TTC549 (cell line): ENCODE results near the gene CACNA1B.
"Not testable (repeated sequence)": the region's sequence is repeated elsewhere in the genome, so short reads cannot be mapped to it uniquely, and the experiment has no call there.

Experiments
- FAIRE-seq: peaks from 2 replicates; lab custom pipeline; 2012; peaks lifted over from hg19 to GRCh38; lab: Jason Lieb, UNC

CACNA1B gene

DNA sequence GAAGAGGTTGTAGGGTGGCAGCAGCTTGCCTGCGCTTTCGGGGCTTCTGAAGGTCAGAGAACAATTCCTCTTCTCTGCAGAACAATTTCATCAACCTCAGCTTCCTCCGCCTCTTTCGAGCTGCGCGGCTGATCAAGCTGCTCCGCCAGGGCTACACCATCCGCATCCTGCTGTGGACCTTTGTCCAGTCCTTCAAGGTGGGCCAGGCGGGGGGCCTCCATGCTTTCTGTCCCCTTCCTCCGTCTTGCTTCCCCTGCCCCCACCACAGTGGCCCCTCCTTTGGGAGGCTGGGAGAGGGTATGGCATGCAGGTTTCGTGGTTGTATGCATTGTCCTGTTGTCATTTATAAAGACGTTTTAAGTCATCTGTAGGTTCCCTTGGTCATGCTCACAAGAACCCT is 195.8 kb downstream of the CACNA1B start:
- no peak for FAIRE-seq

DNA sequence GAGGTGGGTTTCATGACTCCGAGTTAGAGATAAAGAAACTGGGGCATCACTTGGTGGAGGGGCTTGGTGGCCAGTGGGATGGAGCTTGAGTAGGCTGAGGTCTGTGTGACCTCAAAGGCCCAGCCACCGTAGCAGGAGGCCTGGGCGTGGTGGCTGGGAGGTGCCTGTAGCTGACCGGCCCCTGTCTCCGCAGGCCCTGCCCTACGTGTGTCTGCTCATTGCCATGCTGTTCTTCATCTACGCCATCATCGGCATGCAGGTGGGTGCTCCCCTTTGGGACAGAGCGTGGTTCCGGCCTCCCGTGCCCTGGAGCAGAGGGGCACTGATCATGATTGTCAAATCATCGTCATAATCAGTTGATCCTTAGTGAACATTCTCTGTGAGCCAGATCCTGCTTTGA is 196.2 kb downstream of the CACNA1B start:
- no peak for FAIRE-seq

DNA sequence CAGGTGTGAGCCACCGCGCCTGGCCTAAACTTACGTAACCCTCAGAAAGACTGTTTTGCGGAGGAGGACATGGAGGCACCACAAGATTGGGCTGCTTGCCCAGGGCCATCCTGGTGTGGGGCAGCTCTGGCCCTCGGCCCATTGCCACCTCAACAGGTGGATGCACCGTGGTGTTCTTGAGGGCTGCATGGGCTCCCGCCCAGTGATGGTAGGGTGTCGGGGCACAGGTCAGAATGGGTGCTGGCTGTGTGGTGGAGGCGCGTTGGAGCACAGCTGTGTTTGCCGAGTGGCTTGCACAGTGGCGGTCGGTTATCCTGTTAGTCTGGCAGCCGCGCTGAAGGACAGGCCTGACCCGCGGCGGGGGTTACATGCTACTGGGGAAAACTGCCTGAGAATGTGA is 196.9 kb downstream of the CACNA1B start:
- FAIRE-seq, result no peak

DNA sequence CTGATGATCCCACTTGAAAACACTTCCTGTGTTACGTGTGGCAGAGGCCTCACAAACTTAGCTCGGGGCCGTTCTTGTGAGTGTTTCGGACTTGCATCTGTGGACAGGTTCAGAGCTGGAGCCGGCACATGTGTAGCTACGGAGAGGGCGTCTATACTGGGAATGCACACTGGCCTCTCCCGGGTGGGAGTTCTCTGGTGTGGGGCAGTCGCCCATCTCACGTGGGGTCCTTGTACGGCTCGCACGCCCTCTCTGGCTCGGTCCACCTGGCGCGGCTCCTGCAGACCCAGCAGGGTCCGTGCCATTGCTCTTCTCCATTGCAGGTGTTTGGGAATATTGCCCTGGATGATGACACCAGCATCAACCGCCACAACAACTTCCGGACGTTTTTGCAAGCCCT is 197.9 kb downstream of the CACNA1B start:
- FAIRE-seq, result no peak

DNA sequence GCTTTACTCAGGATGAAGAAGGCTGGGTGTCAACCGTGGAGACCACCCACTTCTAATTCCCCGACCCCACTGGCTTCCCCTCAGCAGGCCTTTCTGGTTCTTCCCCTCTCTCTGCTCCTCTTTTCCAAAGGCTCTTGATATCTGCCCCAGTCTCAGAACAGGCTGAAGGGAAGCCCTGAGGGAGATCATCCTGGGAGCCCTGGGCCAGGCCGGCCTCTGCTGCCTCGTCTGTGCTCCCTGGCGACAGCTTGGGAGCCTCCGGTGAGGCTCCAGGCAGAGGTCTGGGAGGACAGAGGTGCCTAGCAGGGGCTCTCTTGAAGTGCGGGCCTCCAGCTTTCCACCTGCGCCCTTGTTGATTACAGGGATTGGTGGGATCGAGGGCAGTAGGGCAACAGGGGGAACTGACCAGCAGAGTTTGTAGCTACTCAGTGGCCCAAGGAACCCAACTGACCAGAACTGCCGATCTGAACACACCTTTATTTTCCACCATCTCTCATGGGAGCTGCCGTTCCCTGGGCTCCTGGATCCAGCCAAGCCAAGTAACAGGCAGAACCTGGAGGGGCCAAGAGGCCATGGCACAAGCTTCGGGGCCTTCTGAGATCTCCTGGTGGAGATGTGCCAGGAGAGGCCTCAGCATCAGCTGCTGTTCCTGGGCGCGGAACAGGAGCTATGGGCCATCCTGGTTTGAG is 198.5 kb downstream of the CACNA1B start:
- FAIRE-seq, result no peak

DNA sequence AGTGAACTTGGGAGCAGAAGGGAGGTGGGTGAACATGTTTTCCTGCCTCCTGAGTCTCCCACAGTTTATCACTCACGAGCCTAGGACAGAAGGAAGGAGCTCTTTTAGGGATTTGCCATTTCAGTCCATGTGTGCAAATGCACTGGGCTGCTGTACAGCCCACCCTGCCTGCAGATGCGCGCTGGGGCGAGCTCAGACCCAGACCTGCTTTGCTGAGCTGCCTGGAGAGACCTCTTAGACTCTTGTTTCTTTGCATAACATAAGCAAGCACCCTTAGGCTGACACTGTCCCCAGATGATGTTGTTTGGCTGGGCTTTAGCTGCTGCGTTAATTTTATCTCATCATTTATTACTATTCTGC is 199.0 kb downstream of the CACNA1B start:
- FAIRE-seq, result no peak

DNA sequence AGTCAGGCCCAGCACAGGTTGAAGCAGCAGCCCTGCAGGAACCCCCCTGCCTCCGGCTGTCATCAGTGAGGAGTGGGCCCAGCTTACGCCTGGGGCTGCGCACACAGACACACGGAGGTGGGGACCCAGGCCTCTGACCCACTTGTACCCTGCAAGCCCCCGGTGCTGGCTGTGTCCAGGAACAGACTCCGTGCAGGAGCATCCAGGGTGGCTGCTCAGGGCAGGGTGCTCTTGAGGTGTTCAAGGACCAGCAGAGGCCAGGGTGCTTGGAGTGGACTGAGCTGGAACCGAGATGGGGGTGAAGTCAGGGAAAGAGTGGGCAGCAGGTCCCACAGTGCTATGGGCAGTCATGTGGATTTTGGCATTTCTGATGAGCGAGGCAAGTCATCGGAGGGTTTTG is 199.5 kb downstream of the CACNA1B start:
- FAIRE-seq, result no peak

DNA sequence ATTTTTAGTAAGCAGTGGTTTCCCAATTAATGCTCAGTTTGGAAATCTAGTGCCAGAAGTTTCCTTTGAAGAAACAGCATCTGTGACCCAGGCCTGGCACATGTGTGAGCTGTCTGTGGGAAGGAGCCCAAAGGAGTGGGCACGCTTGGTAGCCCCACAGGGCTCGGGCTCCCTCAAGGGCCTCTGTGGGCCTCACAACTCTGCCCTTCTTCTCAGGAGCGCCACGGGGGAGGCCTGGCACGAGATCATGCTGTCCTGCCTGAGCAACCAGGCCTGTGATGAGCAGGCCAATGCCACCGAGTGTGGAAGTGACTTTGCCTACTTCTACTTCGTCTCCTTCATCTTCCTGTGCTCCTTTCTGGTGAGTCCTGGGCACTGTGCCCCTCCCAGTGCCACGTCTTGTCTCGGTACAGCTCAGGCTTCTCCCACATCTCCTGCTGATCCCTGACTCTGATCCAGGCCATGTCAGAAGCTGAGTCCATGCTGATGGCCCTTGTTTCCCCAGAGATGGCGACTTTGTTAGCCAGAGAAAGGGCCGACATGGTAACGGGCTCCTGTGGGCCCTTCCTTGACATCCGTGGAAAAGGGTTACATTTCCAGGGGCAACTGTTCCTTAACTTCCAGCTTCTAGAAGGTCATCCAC is 200.4 kb downstream of the CACNA1B start:
- no peak for FAIRE-seq

DNA sequence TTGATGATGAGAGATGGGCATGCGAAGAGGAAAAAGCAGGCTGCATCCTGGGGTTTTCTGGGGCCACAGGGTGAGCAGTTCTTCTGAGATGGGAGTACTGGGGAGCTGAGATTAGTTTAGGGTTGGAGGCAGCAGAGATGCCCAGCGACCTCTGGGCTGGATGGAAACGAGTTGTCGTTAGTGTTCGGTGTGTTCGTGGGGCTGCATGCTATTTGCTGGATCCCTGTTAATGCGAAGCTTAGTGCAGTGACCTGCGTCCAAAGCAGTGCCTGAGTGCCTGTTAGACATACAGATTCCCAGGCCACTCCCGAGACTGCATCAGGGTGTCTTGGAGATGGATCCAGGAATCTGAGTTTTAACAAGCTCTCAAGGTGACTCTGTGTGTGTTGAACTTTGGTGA is 201.3 kb downstream of the CACNA1B start:
- FAIRE-seq, result no peak

DNA sequence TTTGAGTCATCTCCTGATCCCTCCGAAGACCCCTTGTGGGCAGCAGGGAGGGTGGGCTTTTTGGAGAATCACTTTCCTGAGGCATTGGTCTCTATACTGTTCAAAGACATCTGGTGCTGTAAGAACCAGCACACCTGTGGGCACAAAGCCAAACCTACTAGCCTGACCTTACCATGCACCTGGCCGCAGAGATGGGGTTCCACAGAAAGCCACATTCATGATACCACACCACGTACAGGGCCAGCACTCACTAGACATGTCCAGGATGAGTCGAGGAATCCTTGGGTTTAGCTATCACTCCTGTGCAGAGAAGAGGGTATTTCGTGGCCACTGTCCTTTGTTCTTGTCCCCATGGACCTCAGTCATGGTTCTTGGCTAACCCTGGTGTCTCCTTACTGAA is 203.4 kb downstream of the CACNA1B start:
- no peak for FAIRE-seq

DNA sequence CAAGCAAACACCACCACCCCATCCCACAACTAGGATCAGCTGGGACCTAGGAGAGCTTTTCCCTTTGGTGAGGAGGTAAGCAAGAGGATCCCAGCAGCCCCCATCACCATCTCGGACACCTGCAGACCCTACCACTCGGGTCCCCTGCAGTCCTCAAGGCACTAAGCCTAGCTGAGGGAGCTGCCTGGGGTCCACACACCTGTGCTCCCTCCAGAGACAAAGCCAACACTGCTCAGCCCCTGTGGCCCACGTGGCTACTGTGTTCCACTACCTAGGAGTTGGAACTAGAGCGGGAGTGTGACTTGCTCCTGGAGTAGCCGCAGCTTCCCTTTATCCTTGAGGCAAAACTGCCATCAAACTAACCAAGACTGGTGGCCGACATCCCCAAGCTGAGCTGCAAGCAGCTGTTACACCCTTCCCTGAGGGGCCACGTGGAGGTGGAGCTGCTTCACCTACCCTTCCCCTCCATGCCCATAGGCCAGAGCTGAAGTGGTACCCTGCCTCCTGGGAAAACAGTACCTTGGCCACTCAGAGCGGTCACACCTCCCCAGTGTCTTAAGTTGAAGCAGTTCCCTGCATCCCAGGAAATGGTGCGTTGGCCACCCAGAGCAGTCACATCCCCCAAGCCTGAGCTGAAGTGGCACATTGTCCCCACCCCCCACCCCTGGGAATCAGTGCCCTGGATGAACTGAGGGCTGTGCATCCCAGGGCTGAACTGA is 205.5 kb downstream of the CACNA1B start:
- FAIRE-seq, result no peak

DNA sequence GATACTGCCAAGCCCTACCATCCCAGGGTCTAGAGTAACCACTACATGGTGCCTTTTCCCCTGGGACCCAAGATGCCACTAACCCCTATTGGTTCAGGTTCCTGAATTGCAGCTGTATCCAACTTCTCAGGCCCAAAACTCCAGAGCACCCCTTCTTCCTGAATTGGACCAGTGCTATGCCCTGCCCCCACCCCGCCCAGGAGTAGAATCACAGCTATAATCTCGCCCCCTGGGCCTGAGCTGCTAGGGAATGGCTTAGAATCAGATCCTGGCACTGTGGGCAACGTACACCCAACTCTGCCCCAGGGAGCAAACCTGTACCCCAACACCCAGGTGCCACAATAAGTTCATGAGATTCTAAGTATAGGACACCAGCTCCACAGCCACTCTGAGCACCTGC is 206.3 kb downstream of the CACNA1B start:
- FAIRE-seq, result no peak

DNA sequence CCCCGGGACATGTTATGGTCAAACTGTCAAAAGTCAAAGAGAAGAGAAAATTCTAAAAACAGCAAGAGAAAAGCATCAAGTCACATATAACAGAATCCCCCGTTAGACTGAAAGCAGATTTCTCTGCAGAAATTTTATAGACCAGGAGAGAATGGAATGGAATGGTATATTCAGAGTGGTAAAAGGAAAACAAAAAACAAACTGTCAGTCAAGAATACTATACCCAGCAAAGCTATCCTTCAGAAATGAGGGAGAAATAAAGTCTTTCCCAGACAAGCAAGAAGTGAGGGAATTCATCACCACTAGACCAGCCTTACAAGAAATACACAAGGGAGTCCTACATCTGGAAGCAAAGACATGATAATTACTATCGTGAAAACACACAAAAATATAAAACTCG is 208.0 kb downstream of the CACNA1B start:
- FAIRE-seq, result no peak

DNA sequence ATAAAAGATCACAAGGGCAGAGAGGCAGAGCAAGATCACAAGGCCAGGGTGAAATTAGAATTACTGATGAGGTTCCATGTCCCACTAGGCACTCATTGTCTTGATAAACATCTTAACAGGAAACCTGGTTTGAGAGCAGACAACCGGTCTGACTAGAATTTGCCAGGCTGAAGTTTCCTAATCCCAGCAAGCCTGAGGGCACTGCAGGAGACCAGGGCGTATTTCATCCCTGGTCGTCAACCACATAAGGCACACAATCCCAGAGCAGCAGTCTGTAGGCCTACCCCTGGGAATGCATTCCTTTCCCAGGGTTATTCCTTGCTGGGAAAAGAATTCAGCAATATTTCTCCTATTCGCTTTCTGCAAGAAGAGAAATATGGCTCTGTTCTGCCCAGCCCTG is 214.5 kb downstream of the CACNA1B start:
- not testable (repeated sequence) for FAIRE-seq

DNA sequence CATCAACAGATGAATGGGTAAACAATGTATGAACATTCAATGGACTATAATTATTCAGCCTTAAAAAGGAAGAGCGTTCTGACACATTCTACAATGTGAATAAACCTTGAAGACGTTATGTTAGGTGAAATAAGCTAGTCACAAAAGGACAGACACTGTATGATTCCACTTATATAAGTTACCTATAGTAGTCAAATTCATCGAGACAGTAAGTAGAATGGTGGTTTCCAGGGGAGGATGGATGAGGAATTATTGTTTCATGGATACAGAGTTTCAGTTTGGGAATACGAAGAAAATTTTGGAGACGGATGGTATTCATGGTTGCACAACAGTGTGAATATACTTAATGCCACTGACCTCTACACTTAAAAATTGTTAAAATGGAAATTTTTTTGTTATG is 216.4 kb downstream of the CACNA1B start:
- FAIRE-seq, result no peak

DNA sequence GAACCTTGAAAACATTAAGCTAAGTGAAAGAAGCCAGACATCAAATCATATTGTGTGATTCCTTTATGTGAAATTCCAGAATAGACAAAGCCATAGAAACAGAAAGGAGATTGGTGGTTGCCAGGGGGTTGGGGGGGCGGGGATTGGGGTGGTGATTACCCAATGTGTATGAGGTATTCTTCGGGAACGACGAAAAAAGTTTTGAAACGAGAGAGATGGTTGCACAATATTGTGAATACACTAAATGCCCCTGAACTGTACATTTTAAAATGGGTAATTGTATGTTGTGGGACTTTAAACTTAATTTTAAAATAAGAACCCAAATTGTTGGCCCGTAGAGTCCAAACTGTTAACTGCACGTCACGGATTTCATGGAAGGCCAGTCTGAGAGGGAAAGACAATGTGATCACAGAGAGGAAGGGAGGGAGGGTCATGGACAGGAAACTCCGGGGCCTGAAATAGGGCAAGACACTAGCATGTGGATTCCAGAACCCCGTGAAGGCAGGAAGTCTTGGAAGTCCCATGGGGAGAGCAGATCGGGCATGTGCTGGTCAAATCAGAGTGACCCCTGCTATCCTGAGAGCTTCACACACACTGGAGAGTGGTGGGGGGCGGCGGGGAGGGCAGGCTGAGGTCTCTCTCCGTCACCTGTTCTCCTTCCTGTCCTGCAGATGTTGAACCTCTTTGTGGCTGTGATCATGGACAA is 218.4 kb downstream of the CACNA1B start:
- FAIRE-seq, result no peak

DNA sequence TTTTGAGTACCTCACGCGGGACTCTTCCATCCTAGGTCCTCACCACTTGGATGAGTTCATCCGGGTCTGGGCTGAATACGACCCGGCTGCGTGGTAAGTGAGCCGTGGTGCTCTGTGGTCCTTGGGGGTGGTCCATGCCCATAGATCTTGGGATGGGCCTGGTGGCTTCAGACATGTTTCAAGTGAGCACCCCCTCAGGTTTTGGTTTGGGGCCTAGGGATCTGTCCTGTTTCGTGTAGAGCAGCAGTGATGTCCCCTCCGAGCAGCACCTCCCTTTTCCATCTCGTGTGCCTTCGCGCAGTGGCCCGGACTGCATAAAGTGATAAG is 218.9 kb downstream of the CACNA1B start:
- FAIRE-seq, result no peak

DNA sequence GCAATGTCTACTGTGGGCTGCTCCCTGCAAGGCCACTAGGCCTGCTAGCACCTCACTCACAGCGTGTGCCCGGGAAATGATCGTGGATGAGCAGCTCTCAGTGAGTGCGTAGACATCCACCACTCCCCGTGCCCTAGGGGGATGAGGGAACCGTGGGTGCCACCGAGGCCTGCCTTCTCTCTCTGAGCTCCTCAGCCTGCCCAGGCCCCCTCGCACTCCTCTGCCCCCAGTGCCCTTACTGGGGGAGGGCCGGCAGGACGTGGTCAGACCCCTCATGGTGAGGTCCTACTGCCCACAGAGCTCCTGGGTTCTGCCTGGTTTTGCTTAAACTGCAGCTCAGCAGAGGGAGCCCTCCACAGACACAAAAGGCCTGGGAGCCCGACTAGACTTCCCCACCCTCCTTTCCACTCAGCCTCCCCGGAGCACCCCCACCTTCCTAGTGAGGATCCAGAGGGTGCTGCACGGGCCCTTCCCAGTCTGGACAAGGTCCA is 220.0 kb downstream of the CACNA1B start:
- no peak for FAIRE-seq

DNA sequence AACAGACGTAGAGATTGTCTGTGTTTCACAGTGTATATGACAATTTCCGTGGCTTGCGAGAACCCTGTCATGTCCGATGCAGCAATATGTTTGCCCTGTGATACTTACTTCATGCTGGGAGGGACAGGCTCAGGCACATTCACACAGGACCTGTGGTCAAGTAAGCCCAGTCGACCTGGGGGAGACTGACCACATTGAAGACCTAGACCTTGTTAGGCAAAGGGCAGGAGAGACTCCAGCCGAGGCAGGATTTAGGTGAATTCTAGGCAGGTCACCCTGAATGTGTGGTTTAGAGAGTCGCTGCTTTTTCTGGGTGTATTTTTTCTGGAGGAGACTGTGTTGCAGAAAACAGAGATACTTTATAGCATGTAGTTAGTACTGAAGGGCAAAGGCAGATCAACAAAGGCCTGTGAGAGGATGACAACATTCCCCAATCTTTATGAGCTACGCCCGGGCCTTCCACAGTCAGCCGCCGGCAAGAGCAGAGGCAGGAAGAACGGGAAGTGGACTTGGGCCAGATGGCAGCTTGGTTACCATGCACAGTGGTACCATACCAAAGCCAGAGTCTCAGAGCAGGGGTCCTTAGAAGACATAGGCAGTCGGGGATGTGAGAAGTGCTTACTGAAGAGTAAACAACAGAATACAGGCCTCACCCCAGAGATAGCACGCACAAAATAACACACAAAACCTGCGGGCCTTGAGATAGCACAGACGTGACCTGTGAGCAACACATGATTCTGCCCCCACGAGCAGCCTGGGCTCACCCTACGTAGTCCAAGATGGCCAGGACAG is 220.7 kb downstream of the CACNA1B start:
- FAIRE-seq, result no peak

DNA sequence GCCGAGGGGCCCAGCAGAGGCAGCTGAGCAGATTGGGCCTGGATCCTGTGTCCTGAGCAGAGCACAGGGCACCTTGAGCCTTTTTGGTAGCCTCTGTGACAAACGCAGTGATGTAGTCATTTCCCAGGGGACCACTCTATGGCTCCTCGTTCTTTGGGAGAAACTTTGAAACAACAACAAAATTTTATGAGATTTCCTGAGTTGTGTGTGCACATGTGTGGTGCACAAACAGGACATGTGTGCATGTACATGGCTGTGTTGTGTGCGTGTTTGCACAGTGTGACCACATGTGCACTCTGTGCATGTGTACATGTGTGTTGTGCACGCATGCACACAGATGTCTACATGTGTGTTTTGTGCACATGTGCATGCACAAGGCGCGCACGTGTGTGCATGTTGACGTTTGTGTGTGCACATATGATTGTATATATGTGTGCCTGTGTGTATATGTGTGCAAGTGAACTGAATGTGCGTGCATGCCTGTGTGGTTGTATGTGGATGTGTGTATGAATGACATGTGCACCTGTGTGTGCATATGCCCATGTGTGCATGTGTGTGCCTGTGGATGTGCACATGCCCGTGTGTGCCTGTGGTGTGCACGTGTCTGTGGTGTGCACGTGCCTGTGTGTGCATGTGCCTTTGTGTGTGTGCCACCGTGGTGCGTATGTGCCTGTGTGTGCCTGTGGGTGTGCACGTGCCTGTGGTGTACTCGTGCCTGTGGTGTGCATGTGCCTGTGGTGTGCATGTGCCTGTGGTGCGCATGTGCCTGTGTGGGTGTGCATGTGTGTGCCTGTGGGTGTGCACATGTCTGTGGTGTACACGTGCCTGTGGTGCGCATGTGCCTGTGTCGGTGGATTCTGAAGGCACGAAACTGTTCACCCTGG is 221.6 kb downstream of the CACNA1B start:
- FAIRE-seq, result no peak
